ENCODE results near the gene SLC6A12. TPM values are rescaled to one million over a fixed set of nuclear protein-coding genes. Genes with fewer than 3 reads are reported as not detected.

Gene SLC6A12
- total RNA-seq, 1 donor, result not detected

- Histone ChIP-seq H2AFZ (ENCODE audit: low read length) (no peak overlapping the region), H3K4me1 (ENCODE audit: insufficient read depth, low read length) (peaks cover 21% of the 10 kb centered on the region), H3K9me3 (ENCODE audit: low read depth, low read length) (no peaks in the 10 kb centered on the region), H3K4me2 (ENCODE audit: insufficient read depth, low read length) (no peak overlapping the region), H3K27me3 (ENCODE audit: insufficient read depth, low read length) (peaks cover 11% of the 10 kb centered on the region), H3K79me2 (ENCODE audit: insufficient read depth, low read length) (no peaks in the 10 kb centered on the region), H3K4me3 (ENCODE audit: insufficient read depth, low read length) (no peak overlapping the region), H4K20me1 (ENCODE audit: insufficient read depth, low read length) (no peaks in the 10 kb centered on the region), H3K27ac (ENCODE audit: low read depth, low read length) (no peak overlapping the region), H3K36me3 (ENCODE audit: insufficient read depth, low read length) (no peaks in the 10 kb centered on the region)
- DNase-seq (ENCODE audit: insufficient read length, low spot score, missing footprints), result no peak
- no peak for TF ChIP-seq CTCF (IDR thresholded peaks at IDR 0.05; ENCODE audit: extremely low read depth, low read depth, low read length)
Measured at GRCh38 chr12:177980-178828, 35.8 kb downstream of the SLC6A12 start.

GRCh38 chr12:177336-177979, 36.5 kb downstream of the SLC6A12 start:
- Histone ChIP-seq H3K27ac (ENCODE audit: low read depth, low read length) (no peak overlapping the region), H3K36me3 (ENCODE audit: insufficient read depth, low read length) (no peaks in the 10 kb centered on the region), H3K9me3 (ENCODE audit: low read depth, low read length) (no peaks in the 10 kb centered on the region), H3K4me1 (ENCODE audit: insufficient read depth, low read length) (peaks cover 16% of the 10 kb centered on the region), H3K4me2 (ENCODE audit: insufficient read depth, low read length) (no peak overlapping the region), H2AFZ (ENCODE audit: low read length) (no peak overlapping the region), H3K79me2 (ENCODE audit: insufficient read depth, low read length) (no peaks in the 10 kb centered on the region), H3K4me3 (ENCODE audit: insufficient read depth, low read length) (no peak overlapping the region), H4K20me1 (ENCODE audit: insufficient read depth, low read length) (no peaks in the 10 kb centered on the region), H3K27me3 (ENCODE audit: insufficient read depth, low read length) (peaks cover 13% of the 10 kb centered on the region)
- no peak for DNase-seq (ENCODE audit: insufficient read length, low spot score, missing footprints)
- no peak for TF ChIP-seq CTCF (IDR thresholded peaks at IDR 0.05; ENCODE audit: extremely low read depth, low read depth, low read length)

- TF ChIP-seq CTCF (IDR thresholded peaks at IDR 0.05; ENCODE audit: extremely low read depth, low read depth, low read length), result no peak
- H2AFZ ChIP-seq (ENCODE audit: low read length), result peak overlapping the region; percentile 65
Measured at GRCh38 chr12:176321-177181, 37.4 kb downstream of the SLC6A12 start.

More at GRCh38 chr12:176321-177181, 37.4 kb downstream of the SLC6A12 start:
- Histone ChIP-seq H3K4me2 (ENCODE audit: insufficient read depth, low read length) (peak overlapping the region; percentile 51), H3K4me1 (ENCODE audit: insufficient read depth, low read length) (peaks cover 10% of the 10 kb centered on the region), H3K4me3 (ENCODE audit: insufficient read depth, low read length) (no peak overlapping the region), H3K27ac (ENCODE audit: low read depth, low read length) (no peak overlapping the region), H3K79me2 (ENCODE audit: insufficient read depth, low read length) (no peaks in the 10 kb centered on the region), H3K9me3 (ENCODE audit: low read depth, low read length) (no peaks in the 10 kb centered on the region), H4K20me1 (ENCODE audit: insufficient read depth, low read length) (no peaks in the 10 kb centered on the region), H3K27me3 (ENCODE audit: insufficient read depth, low read length) (peaks cover 13% of the 10 kb centered on the region), H3K36me3 (ENCODE audit: insufficient read depth, low read length) (no peaks in the 10 kb centered on the region)
- DNase-seq (ENCODE audit: insufficient read length, low spot score, missing footprints), result peak; percentile 98
